ENCODE results near the gene PDSS2. TPM values are rescaled to one million over a fixed set of nuclear protein-coding genes. Genes with fewer than 3 reads are reported as not detected.

Gene PDSS2
- total RNA-seq, 1 experiment from 2014 or later = 12.1 TPM

- Histone ChIP-seq H3K9me3 (ENCODE audit: control insufficient read depth, low read depth, low read length) (no peaks in the 10 kb centered on the region), H3K14ac (ENCODE audit: insufficient read depth, low read length) (no peak overlapping the region), H3K4me1 (ENCODE audit: insufficient read depth, low read length) (no peaks in the 10 kb centered on the region), H3K4ac (ENCODE audit: low read depth, low read length) (no peak overlapping the region), H3K27ac (ENCODE audit: insufficient read length, low read depth, low read length) (no peak overlapping the region), H2BK12ac (ENCODE audit: insufficient read length, low read depth, low read length) (no peak overlapping the region), H3K4me2 (ENCODE audit: insufficient read depth, insufficient read length, low read length) (no peak overlapping the region), H2BK5ac (ENCODE audit: insufficient read length, low read length) (no peak overlapping the region), H3K18ac (ENCODE audit: insufficient read length, low read depth, low read length) (no peak overlapping the region), H3K79me2 (ENCODE audit: insufficient read depth, low read length) (no peaks in the 10 kb centered on the region), H3K23me2 (ENCODE audit: insufficient read length, low read depth, low read length, poor library complexity, severe bottlenecking) (no peaks in the 10 kb centered on the region), H3T11ph (ENCODE audit: low read length) (no peak overlapping the region), H2AK5ac (ENCODE audit: insufficient read length, low read length) (no peak overlapping the region), H2BK15ac (ENCODE audit: low read depth, low read length) (no peak overlapping the region), H3K27me3 (ENCODE audit: insufficient read depth, low read length) (no peaks in the 10 kb centered on the region), H4K91ac (ENCODE audit: insufficient read length, low read depth, low read length) (no peak overlapping the region), H4K5ac (ENCODE audit: insufficient read length, low read depth, low read length) (no peak overlapping the region), H4K20me1 (ENCODE audit: control insufficient read depth, insufficient read depth, insufficient read length) (no peaks in the 10 kb centered on the region), H3K56ac (ENCODE audit: insufficient read length, low read depth, low read length) (no peak overlapping the region), H3K23ac (ENCODE audit: insufficient read length, low read depth, low read length) (no peak overlapping the region), H3K9ac (ENCODE audit: extremely low read depth, insufficient read length, low read length) (no peak overlapping the region), H2BK120ac (ENCODE audit: low read depth, low read length, poor library complexity, severe bottlenecking) (no peak overlapping the region), H4K8ac (replicated peaks; ENCODE audit: insufficient read length, low read depth, low read length) (no peak overlapping the region), H2AFZ (ENCODE audit: low read length) (no peak overlapping the region), H2BK20ac (ENCODE audit: low read depth, low read length, poor library complexity, severe bottlenecking) (no peak overlapping the region), H3K79me1 (ENCODE audit: insufficient read depth, low read depth, low read length, poor library complexity, severe bottlenecking) (no peaks in the 10 kb centered on the region)
- WGBS (ENCODE audit: extremely low coverage, insufficient read length, low lambda C conversion rate) = no CpG with 5 or more reads among the region's 1 CpG
- peaks cover 7 to 9% of the 10 kb centered on the region in 2 experiments for H3K4me1 Mint-ChIP-seq
- no peaks in the 10 kb centered on the region; the same call in 1 of the 2 replicates for H3K27me3 Mint-ChIP-seq (ENCODE audit: low read depth)
- H3K9me3 Mint-ChIP-seq = peaks cover 33% of the 10 kb centered on the region in 2 experiments
- no peak overlapping the region for H3K4me3 Mint-ChIP-seq
- no peak for TF ChIP-seq CTCF (conservative IDR thresholded peaks at IDR 0.05)
- no peak overlapping the region for H3K27ac Mint-ChIP-seq
- peaks cover 48 to 58% (median 56%) of the 10 kb centered on the region in 3 experiments for H3K36me3 Mint-ChIP-seq (ENCODE audit: insufficient read depth in 1 of 3, low read depth in 3 of 3)
- DNase-seq = no peak
Observed at GRCh38 chr6:107448776-107449175, 10.6 kb downstream of the PDSS2 start.
